SU-DHL-6 (cell line): ENCODE measurements around the gene SSC5D.

Experiments used
- H2AFZ ChIP-seq: fragments of 200-600 bp; sonication (generic); 2 replicates; pipeline ENCODE4 v1.6.1; 2014; ENCODE audit warnings: low read depth, mild to moderate bottlenecking, moderate library complexity, mixed read lengths, antibody characterized with exemption, low read length; ENCODE audit not compliant: severe bottlenecking
- H3F3A ChIP-seq: fragments of 200-600 bp; shearing (Covaris generic); 2 replicates; pipeline ENCODE4 v1.6.0; 2016; ENCODE audit warnings: antibody characterized with exemption, mild to moderate bottlenecking; ENCODE audit not compliant: insufficient read depth
- H3K27ac ChIP-seq: fragments of 200-600 bp; sonication (generic); 2 replicates; pipeline ENCODE4 v1.5.1; 2016; ENCODE audit warnings: low read depth, mild to moderate bottlenecking, low read length, moderate library complexity, mixed read lengths
- H3K27me3 ChIP-seq: fragments of 200-600 bp; sonication (generic), shearing (Covaris generic); 2 replicates; pipeline ENCODE4 v1.6.0; 2014; ENCODE audit warnings: mild to moderate bottlenecking, low read length
- H3K36me3 ChIP-seq: fragments of 200-600 bp; sonication (generic); 2 replicates; pipeline ENCODE4 v1.6.1; 2014; ENCODE audit warnings: mild to moderate bottlenecking, low read length, mixed read lengths
- H3K4me2 ChIP-seq: fragments of 300-600, 200-600 bp; shearing (Covaris generic), sonication (generic); 2 replicates; pipeline ENCODE4 v1.6.0; 2014; ENCODE audit warnings: low read length, low read depth, mild to moderate bottlenecking; ENCODE audit not compliant: poor library complexity, severe bottlenecking
- H3K4me3 ChIP-seq: fragments of 200-600 bp; sonication (generic); 2 replicates; pipeline ENCODE4 v1.5.1; 2014; ENCODE audit warnings: antibody characterized with exemption, low read length, mild to moderate bottlenecking, mixed read lengths; ENCODE audit not compliant: insufficient read depth, poor library complexity, severe bottlenecking
- H3K79me2 ChIP-seq: fragments of 200-600 bp; sonication (generic); 2 replicates; pipeline ENCODE4 v1.6.1; 2014; ENCODE audit warnings: mild to moderate bottlenecking, low read length, moderate library complexity; ENCODE audit not compliant: insufficient read depth
- H3K9ac ChIP-seq: fragments of 200-600 bp; sonication (generic); 2 replicates; pipeline ENCODE4 v1.7.0; 2014; ENCODE audit warnings: mild to moderate bottlenecking, low read length
- H3K9me2 ChIP-seq: fragments of 200-600 bp; sonication (generic); replicated peaks from 2 replicates; pipeline ENCODE4 v1.6.1; 2014; ENCODE audit warnings: low read length; ENCODE audit not compliant: insufficient read depth
- H3K9me3 ChIP-seq: fragments of 200-600 bp; sonication (generic); 2 replicates; pipeline ENCODE4 v1.6.1; 2014; ENCODE audit warnings: low read length, mixed read lengths; ENCODE audit not compliant: insufficient read depth
- H4K20me1 ChIP-seq: fragments of 200-600 bp; sonication (generic); 2 replicates; pipeline ENCODE4 v1.6.1; 2014; ENCODE audit warnings: low read depth, mild to moderate bottlenecking, antibody characterized with exemption, low read length, moderate library complexity, mixed read lengths
- EZH2phosphoT487 ChIP-seq: fragments of 200-600 bp; sonication (generic), shearing (Covaris generic); conservative IDR thresholded peaks from 2 replicates; pipeline ENCODE4 v1.6.1; 2018; ENCODE audit warnings: mild to moderate bottlenecking, antibody characterized with exemption, low read length, moderate library complexity, mixed read lengths
- TF ChIP-seq, protein P1 (sequence below): fragments of 200-600 bp; sonication (generic); IDR thresholded peaks from one replicate; pipeline ENCODE4 v1.5.1; 2017; ENCODE audit warnings: antibody characterized with exemption, mild to moderate bottlenecking, low read length, moderate library complexity; ENCODE audit not compliant: insufficient read depth, poor library complexity, severe bottlenecking

The SSC5D gene

DNA sequence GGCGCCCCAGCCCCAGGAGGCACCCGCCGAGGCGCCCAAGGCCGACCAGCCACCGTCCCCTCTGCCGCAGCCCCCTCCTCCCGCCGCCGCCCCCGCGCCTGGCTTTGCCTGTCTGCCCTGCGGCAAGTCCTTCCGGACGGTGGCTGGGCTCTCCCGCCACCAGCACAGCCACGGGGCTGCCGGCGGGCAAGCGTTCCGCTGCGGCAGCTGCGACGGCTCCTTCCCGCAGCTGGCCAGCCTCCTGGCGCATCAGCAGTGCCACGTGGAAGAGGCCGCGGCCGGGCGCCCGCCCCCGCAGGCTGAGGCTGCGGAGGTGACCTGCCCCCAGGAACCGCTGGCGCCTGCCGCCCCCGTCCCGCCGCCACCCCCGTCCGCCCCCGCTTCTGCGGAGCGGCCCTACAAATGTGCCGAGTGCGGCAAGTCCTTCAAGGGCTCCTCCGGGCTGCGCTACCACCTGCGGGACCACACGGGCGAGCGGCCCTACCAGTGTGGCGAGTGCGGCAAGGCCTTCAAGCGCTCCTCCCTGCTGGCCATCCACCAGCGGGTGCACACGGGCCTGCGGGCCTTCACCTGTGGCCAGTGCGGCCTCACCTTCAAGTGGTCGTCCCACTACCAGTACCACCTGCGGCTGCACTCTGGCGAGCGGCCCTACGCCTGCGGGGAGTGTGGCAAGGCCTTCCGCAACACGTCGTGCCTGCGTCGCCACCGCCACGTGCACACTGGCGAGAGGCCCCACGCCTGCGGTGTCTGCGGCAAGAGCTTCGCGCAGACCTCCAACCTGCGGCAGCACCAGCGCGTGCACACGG lies 5.9 kb upstream of the SSC5D start:
- H4K20me1 ChIP-seq = no peaks in the 10 kb centered on the region
- H3F3A ChIP-seq = 0 out of 2 replicates have a peak, but pooled peaks cover 3% of the 10 kb centered on the region
- H3K4me3 ChIP-seq = no peak overlapping the region
- no peaks in the 10 kb centered on the region for H3K27me3 ChIP-seq
- no peak overlapping the region for H3K4me2 ChIP-seq
- peaks cover 14% of the 10 kb centered on the region; the same call in 1 of the 2 replicates for H3K79me2 ChIP-seq
- H3K9me3 ChIP-seq = no peaks in the 10 kb centered on the region
- no peak overlapping the region for H3K27ac ChIP-seq
- no peaks in the 10 kb centered on the region for H3K9me2 ChIP-seq
- H3K9ac ChIP-seq = no peak overlapping the region
- no peak overlapping the region for H2AFZ ChIP-seq
- no peaks in the 10 kb centered on the region for H3K36me3 ChIP-seq
- TF ChIP-seq, protein P1, sequence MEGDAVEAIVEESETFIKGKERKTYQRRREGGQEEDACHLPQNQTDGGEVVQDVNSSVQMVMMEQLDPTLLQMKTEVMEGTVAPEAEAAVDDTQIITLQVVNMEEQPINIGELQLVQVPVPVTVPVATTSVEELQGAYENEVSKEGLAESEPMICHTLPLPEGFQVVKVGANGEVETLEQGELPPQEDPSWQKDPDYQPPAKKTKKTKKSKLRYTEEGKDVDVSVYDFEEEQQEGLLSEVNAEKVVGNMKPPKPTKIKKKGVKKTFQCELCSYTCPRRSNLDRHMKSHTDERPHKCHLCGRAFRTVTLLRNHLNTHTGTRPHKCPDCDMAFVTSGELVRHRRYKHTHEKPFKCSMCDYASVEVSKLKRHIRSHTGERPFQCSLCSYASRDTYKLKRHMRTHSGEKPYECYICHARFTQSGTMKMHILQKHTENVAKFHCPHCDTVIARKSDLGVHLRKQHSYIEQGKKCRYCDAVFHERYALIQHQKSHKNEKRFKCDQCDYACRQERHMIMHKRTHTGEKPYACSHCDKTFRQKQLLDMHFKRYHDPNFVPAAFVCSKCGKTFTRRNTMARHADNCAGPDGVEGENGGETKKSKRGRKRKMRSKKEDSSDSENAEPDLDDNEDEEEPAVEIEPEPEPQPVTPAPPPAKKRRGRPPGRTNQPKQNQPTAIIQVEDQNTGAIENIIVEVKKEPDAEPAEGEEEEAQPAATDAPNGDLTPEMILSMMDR = no peak
- no peak for TF ChIP-seq EZH2phosphoT487

DNA sequence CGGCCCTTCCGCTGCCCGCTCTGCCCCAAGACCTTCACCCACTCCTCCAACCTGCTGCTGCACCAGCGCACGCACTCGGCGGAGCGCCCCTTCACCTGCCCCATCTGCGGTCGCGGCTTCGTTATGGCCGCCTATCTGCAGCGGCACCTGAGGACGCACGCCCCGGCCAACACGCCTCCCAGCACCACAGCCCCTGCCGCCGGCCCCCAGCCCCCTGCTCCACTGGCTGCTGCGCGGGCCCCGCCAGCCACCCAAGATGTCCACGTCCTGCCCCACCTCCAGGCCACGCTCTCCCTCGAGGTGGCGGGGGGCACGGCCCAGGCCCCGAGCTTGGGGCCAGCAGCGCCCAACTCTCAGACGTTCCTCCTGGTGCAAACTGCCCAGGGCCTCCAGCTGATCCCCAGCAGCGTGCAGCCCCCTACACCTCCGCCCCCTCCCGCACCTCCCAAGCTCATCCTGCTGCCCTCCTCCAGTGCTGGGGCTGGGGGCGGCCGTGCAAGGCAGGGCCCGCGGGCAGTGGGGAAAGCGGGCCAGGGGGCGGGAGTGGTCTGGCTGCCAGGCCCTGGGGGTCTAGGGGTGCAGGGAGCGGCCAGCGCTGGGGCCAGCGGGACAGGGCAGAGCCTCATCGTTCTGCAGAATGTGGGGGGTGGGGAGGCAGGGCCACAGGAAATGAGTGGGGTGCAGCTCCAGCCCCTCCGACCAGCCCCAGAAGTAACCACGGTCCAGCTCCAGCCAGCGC lies 5.1 kb upstream of the SSC5D start:
- H4K20me1 ChIP-seq = no peaks in the 10 kb centered on the region
- H3K9me2 ChIP-seq = no peaks in the 10 kb centered on the region
- peaks cover 8% of the 10 kb centered on the region; the same call in 1 of the 2 replicates for H3K79me2 ChIP-seq
- H3F3A ChIP-seq = 0 out of 2 replicates have a peak, but pooled peaks cover 3% of the 10 kb centered on the region
- H3K4me2 ChIP-seq = no peak overlapping the region
- H3K27ac ChIP-seq = no peak overlapping the region
- TF ChIP-seq, protein P1 = no peak
- TF ChIP-seq EZH2phosphoT487 = no peak
- H3K36me3 ChIP-seq = no peaks in the 10 kb centered on the region
- H3K9me3 ChIP-seq = no peaks in the 10 kb centered on the region
- H3K9ac ChIP-seq = no peak overlapping the region
- H3K27me3 ChIP-seq = no peaks in the 10 kb centered on the region
- no peak overlapping the region for H3K4me3 ChIP-seq
- H2AFZ ChIP-seq = no peak overlapping the region

DNA sequence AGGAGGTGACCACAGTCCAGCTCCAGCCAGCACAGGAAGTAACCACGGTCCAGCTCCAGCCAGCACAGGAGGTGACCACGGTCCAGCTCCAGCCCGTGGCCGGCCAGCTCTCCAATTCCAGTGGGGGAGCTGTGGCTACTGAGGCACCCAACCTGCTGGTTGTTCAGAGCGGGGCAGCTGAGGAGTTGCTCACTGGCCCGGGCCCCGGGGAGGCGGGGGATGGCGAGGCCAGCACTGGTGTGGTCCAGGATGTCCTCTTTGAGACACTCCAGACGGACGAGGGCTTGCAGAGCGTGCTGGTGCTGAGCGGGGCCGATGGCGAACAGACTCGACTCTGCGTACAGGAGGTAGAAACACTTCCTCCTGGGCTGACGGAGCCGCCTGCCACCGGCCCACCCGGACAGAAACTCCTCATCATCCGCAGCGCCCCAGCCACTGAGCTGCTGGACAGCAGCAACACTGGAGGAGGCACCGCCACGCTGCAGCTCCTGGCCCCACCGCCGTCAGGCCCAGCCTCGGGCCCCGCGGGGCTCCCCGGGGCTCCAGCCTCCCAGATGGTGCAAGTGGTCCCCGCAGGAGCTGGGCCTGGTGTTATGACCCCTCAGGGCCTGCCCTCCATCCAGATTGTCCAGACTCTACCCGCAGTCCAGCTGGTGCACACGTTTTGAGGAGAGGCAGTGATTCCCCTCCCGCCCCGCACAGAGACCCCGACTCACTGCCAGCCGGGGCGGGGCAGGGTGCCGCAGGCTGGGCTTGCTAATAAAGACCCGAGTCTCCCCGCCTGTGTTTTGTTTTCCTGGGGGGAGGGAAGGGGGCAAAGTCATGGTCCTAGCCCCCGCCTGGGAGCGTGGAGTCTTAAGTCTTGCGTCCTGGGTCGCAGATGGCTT lies 4.3 kb upstream of the SSC5D start:
- Histone ChIP-seq H3K79me2 (peaks cover 5% of the 10 kb centered on the region; the same call in 1 of the 2 replicates), H3K9me2 (no peaks in the 10 kb centered on the region), H3K4me2 (peak overlapping the region; percentile 75), H3K9ac (peak overlapping the region; percentile 64), H3F3A (0 out of 2 replicates have a peak, but pooled peaks cover 3% of the 10 kb centered on the region), H3K36me3 (no peaks in the 10 kb centered on the region), H4K20me1 (no peaks in the 10 kb centered on the region), H3K27me3 (no peaks in the 10 kb centered on the region), H3K27ac (no peak overlapping the region), H3K9me3 (no peaks in the 10 kb centered on the region), H2AFZ (no peak overlapping the region), H3K4me3 (peak overlapping the region; percentile 73)
- TF ChIP-seq, protein P1 = no peak
- TF ChIP-seq EZH2phosphoT487 = no peak
